ENCODE measurements around the gene RPL31. TPM values are rescaled to one million over a fixed set of nuclear protein-coding genes. Genes with fewer than 3 reads are reported as not detected.

The RPL31 gene
- total RNA-seq, 1 experiment from 2014 or later: 1,893 TPM

DNA sequence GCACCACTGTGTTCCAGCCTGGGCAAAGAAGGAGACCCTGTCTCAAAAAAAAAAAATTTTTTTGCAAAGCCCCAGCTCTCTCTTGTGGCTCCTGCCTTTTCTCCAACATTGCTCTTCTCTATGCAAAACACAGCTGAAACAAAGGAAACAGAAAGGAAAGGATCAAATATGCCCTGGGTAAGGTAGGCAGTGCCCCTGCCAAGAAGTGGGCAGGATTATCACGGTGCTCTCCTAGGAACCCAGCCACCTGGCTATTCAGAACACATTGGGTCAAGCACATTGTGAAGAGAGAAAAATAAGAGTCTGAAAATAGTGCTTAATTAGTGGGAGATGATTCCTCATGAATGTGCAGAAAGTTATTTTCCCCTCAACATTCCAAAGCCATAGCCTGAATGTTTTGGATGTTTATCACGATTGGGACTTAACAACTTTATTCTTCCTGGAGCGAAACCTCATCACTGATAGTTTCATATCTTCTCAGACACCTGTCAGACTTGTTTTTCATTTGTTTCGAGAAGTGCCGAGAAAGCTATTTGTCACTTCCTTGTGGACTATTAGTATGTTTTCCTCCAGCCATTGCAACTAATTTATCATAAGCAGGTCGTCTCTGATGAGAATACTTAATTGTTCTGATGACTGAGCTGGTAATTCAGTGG, 42.7 kb upstream of the RPL31 start:
- TF ChIP-seq, protein P1, sequence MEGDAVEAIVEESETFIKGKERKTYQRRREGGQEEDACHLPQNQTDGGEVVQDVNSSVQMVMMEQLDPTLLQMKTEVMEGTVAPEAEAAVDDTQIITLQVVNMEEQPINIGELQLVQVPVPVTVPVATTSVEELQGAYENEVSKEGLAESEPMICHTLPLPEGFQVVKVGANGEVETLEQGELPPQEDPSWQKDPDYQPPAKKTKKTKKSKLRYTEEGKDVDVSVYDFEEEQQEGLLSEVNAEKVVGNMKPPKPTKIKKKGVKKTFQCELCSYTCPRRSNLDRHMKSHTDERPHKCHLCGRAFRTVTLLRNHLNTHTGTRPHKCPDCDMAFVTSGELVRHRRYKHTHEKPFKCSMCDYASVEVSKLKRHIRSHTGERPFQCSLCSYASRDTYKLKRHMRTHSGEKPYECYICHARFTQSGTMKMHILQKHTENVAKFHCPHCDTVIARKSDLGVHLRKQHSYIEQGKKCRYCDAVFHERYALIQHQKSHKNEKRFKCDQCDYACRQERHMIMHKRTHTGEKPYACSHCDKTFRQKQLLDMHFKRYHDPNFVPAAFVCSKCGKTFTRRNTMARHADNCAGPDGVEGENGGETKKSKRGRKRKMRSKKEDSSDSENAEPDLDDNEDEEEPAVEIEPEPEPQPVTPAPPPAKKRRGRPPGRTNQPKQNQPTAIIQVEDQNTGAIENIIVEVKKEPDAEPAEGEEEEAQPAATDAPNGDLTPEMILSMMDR (conservative IDR thresholded peaks at IDR 0.05): no peak
- no peak for DNase-seq
- Histone ChIP-seq H3K4ac (ENCODE audit: low read depth, low read length) (no peak overlapping the region), H3K4me1 (ENCODE audit: insufficient read depth, low read length) (no peaks in the 10 kb centered on the region), H3K27me3 (ENCODE audit: insufficient read depth, low read length) (no peaks in the 10 kb centered on the region), H3K79me2 (ENCODE audit: insufficient read depth, low read length) (no peaks in the 10 kb centered on the region), H2BK20ac (ENCODE audit: low read depth, low read length, poor library complexity, severe bottlenecking) (no peak overlapping the region), H3K9me3 (ENCODE audit: control insufficient read depth, low read depth, low read length) (no peaks in the 10 kb centered on the region), H3K56ac (ENCODE audit: insufficient read length, low read depth, low read length) (no peak overlapping the region), H2BK120ac (ENCODE audit: low read depth, low read length, poor library complexity, severe bottlenecking) (no peak overlapping the region), H3T11ph (ENCODE audit: low read length) (no peak overlapping the region), H4K8ac (replicated peaks; ENCODE audit: insufficient read length, low read depth, low read length) (no peak overlapping the region), H4K91ac (ENCODE audit: insufficient read length, low read depth, low read length) (no peak overlapping the region), H4K20me1 (ENCODE audit: control insufficient read depth, insufficient read depth, insufficient read length) (no peaks in the 10 kb centered on the region), H3K23ac (ENCODE audit: insufficient read length, low read depth, low read length) (no peak overlapping the region), H2BK15ac (ENCODE audit: low read depth, low read length) (no peak overlapping the region), H3K27ac (ENCODE audit: insufficient read length, low read depth, low read length) (no peak overlapping the region), H3K79me1 (ENCODE audit: insufficient read depth, low read depth, low read length, poor library complexity, severe bottlenecking) (no peaks in the 10 kb centered on the region), H2AFZ (ENCODE audit: low read length) (no peak overlapping the region), H2AK5ac (ENCODE audit: insufficient read length, low read length) (no peak overlapping the region), H3K14ac (ENCODE audit: insufficient read depth, low read length) (no peak overlapping the region), H2BK5ac (ENCODE audit: insufficient read length, low read length) (no peak overlapping the region), H3K23me2 (ENCODE audit: insufficient read length, low read depth, low read length, poor library complexity, severe bottlenecking) (no peaks in the 10 kb centered on the region), H4K5ac (ENCODE audit: insufficient read length, low read depth, low read length) (no peak overlapping the region), H3K18ac (ENCODE audit: insufficient read length, low read depth, low read length) (no peak overlapping the region), H2BK12ac (ENCODE audit: insufficient read length, low read depth, low read length) (no peak overlapping the region), H3K9ac (ENCODE audit: extremely low read depth, insufficient read length, low read length) (no peak overlapping the region), H3K4me2 (ENCODE audit: insufficient read depth, insufficient read length, low read length) (no peak overlapping the region)
- no peaks in the 10 kb centered on the region; the same call in none of the 2 replicates for H3K27me3 Mint-ChIP-seq (ENCODE audit: low read depth)
- H3K4me3 Mint-ChIP-seq: no peak overlapping the region
- no CpG with 5 or more reads among the region's 6 CpGs for WGBS (ENCODE audit: extremely low coverage, insufficient read length, low lambda C conversion rate)
- H3K27ac Mint-ChIP-seq: peak overlapping the region in 1 of 3 experiments; percentile 74; a peak in 1 of 7 replicates
- peaks cover 6 to 12% of the 10 kb centered on the region in 2 experiments; a peak in 1 of 4 replicates for H3K4me1 Mint-ChIP-seq
- H3K36me3 Mint-ChIP-seq (ENCODE audit: insufficient read depth in 1 of 3, low read depth in 3 of 3): no peaks in the 10 kb centered on the region
- H3K9me3 Mint-ChIP-seq: no peaks in the 10 kb centered on the region
